Sigmoid colon (tissue), 3 donors: ENCODE results near the gene TRIM44.

ENCODE experiments used
- CTCF ChIP-seq, 4 experiments: fragments of 450-650 bp in 3 of 4; fragments of 200-600 bp in 1 of 4; IDR thresholded peaks; one replicate each; pipeline ENCODE4 v1.5.1; 2016 to 2019; ENCODE audit warnings: antibody characterized with exemption in 4 of 4, mild to moderate bottlenecking in 3 of 4, moderate library complexity in 2 of 4
- POLR2A ChIP-seq, 2 donors: fragments of 450-650 bp; IDR thresholded peaks; one replicate each; pipeline ENCODE4 v1.6.1; 2016; ENCODE audit warnings: antibody characterized with exemption in 2 of 2, mild to moderate bottlenecking in 2 of 2, moderate library complexity in 2 of 2

GRCh38 chr11:35655856-35656255 lies 6.7 kb upstream of the TRIM44 start:
- TF ChIP-seq POLR2A (IDR thresholded peaks at IDR 0.05), result no peak
- no peak for TF ChIP-seq CTCF (IDR thresholded peaks at IDR 0.05)
